BE2C (cell line): ENCODE measurements around the gene ZCCHC7.

Source experiments
- DNase-seq: peaks from one replicate; pipeline ENCODE4 v3.0.0-alpha.2; 2020
- H3K27me3 ChIP-seq: fragments of 250-450 bp; sonication (Bioruptor Pico); 2 replicates; pipeline ENCODE4 v1.5.1; 2020; ENCODE audit warnings: mild to moderate bottlenecking
- H3K36me3 ChIP-seq: fragments of 250-450 bp; sonication (Bioruptor Pico); 2 replicates; pipeline ENCODE4 v1.5.1; 2020; ENCODE audit warnings: mild to moderate bottlenecking
- H3K4me1 ChIP-seq: fragments of 250-450 bp; sonication (Bioruptor Pico); 2 replicates; pipeline ENCODE4 v1.5.1; 2020
- H3K4me3 ChIP-seq: 2 replicates; pipeline ENCODE4 v1.5.1; 2011; ENCODE audit warnings: low read depth, low read length
- H3K9me3 ChIP-seq: fragments of 250-450 bp; sonication (Bioruptor Pico); 2 replicates; pipeline ENCODE4 v1.5.1; 2020
- TF ChIP-seq, protein P1 (sequence below): IDR thresholded peaks from 2 replicates; pipeline ENCODE4 v1.5.1; 2012; ENCODE audit warnings: mild to moderate bottlenecking, low read depth, low read length

The ZCCHC7 gene

DNA sequence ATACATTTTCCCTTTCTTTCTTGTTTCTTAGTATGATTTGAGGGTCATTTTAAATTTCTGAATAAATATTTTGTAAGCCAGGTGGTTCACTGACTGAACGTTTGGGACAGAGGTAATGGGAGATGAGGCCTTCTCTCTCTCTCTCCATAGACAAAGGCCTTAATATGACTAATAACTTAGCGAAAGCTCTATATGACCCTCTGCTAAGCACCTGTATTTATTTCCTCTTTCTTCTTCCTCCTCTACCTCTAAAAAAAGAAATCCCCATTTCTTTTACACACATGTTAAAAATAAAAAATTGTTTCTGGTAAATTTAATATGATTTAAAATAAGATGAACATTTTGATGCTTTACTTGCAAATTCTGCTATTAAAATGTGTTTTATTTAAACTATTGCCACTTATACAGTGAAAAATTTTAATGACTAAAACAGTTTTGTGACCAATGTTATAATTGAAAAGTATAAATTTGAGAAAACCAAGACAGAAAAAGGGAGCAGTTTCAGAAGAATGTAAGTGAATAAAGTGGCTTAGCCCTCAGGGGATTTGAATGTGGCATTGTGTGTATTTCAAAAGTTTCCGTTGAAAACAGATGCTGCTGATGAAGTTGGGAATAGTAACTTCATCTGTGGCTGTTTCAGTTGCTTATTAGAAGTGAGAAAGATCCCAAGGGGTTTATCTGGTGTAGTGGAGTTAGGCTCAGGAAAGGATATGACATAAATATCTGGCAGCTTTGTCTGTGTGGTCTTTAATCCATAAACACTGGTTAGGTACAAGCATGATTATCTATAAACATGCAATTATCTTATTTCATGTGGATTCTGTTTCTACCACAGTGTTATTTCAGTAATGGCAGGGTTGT lies 173.5 kb downstream of the ZCCHC7 start:
- peaks cover 17% of the 10 kb centered on the region for H3K4me1 ChIP-seq
- H3K9me3 ChIP-seq, result no peaks in the 10 kb centered on the region
- no peak overlapping the region for H3K4me3 ChIP-seq
- H3K36me3 ChIP-seq, result no peaks in the 10 kb centered on the region
- no peaks in the 10 kb centered on the region for H3K27me3 ChIP-seq
- TF ChIP-seq, protein P1, sequence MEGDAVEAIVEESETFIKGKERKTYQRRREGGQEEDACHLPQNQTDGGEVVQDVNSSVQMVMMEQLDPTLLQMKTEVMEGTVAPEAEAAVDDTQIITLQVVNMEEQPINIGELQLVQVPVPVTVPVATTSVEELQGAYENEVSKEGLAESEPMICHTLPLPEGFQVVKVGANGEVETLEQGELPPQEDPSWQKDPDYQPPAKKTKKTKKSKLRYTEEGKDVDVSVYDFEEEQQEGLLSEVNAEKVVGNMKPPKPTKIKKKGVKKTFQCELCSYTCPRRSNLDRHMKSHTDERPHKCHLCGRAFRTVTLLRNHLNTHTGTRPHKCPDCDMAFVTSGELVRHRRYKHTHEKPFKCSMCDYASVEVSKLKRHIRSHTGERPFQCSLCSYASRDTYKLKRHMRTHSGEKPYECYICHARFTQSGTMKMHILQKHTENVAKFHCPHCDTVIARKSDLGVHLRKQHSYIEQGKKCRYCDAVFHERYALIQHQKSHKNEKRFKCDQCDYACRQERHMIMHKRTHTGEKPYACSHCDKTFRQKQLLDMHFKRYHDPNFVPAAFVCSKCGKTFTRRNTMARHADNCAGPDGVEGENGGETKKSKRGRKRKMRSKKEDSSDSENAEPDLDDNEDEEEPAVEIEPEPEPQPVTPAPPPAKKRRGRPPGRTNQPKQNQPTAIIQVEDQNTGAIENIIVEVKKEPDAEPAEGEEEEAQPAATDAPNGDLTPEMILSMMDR, result no peak
- DNase-seq, result peak; percentile 43

DNA sequence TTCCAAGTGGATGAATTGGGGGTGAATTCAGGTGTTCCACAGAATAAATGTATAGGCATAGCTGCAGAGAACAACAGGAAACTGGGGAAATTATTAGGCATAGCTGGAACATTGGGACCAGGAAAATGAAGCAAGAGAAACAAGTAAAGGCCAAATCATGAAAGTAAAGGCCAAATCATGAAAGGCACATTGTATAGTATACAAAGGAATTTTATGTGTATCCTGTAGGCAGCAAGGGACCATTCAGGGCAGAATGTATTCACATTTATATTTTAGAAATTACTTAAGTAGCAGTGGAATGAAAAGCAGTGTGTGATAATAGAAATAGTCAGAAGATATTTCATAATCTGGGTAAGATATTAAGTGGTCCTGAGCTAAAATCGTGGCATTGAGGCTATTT lies 174.8 kb downstream of the ZCCHC7 start:
- Histone ChIP-seq H3K9me3 (no peaks in the 10 kb centered on the region), H3K36me3 (no peaks in the 10 kb centered on the region), H3K4me3 (no peak overlapping the region), H3K4me1 (peaks cover 17% of the 10 kb centered on the region), H3K27me3 (no peaks in the 10 kb centered on the region)
- TF ChIP-seq, protein P1, result no peak
- no peak for DNase-seq

DNA sequence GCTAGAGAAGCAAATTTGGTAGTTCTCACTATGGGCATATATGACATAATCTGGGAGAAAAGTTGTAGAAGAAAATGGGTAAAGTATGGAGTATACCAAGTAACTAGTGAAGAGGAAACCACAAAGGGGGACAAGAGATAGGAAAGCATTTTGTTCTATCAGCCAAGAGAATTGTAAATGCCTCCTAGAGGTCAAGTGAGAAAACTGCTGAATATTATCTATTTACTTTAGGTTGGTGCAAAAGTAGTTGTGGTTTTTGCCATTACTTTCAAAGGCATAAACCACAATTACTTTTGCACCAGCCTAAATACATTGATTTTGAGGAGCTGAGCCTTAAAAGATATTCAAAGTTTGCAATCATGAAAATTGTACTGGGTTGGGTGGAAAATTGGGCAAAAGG lies 175.4 kb downstream of the ZCCHC7 start:
- Histone ChIP-seq H3K27me3 (no peaks in the 10 kb centered on the region), H3K36me3 (no peaks in the 10 kb centered on the region), H3K4me1 (peaks cover 17% of the 10 kb centered on the region), H3K9me3 (no peaks in the 10 kb centered on the region), H3K4me3 (no peak overlapping the region)
- TF ChIP-seq, protein P1, result peak; percentile 42
- no peak for DNase-seq

DNA sequence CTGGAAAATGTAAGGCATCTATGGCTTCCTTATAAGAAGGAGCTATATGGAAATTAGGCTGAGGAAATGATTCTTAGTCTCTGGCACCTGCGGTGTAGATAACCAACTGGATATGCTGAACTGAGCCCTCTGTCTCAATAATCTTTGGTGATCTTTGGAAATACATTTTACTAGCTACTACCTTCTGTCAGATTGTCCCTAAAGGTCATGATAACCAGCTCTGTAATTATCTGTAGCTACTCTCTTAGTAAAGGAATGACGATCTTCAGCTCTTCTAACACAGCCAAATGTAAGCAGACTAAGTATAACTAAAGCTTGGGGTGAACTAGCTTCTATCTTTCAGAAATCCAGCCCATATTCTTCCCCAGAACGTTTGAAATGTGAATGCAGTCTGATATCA lies 177.2 kb downstream of the ZCCHC7 start:
- H3K4me1 ChIP-seq, result peaks cover 17% of the 10 kb centered on the region

DNA sequence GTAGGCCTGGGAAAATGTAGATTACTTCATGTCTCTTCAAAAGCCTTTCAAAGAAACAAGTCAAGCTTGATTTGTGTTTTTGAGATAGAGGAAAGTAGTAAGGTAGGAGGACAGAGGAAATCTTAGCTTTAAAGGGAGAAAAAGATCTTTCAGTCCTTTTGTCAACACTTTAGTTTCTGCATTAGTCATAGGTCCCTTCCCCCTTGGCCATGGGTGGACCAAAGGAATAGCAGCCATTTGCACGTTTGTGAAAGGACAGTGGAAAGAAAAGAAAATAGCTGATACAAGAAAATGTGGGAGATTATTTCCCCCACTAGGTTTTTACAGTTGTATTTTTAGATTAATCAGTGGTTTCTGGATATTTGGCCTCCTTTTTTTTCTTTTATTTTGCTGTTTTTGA lies 180.2 kb downstream of the ZCCHC7 start:
- no peaks in the 10 kb centered on the region; the same call in 1 of the 2 replicates for H3K4me1 ChIP-seq
- H3K36me3 ChIP-seq, result no peaks in the 10 kb centered on the region; the same call in 1 of the 2 replicates

More for the DNA sequence above, 177.2 kb downstream of the ZCCHC7 start:
- no peak for DNase-seq
- TF ChIP-seq, protein P1, result no peak
- no peak overlapping the region for H3K4me3 ChIP-seq
- H3K27me3 ChIP-seq, result no peaks in the 10 kb centered on the region
- H3K36me3 ChIP-seq, result no peaks in the 10 kb centered on the region
- no peaks in the 10 kb centered on the region for H3K9me3 ChIP-seq

More for the DNA sequence above, 180.2 kb downstream of the ZCCHC7 start:
- TF ChIP-seq, protein P1, result no peak
- no peaks in the 10 kb centered on the region for H3K9me3 ChIP-seq
- DNase-seq, result no peak
- no peak overlapping the region for H3K4me3 ChIP-seq
- no peaks in the 10 kb centered on the region for H3K27me3 ChIP-seq
